GM18951 (cell line): Measurements from ENCODE around the gene ADIPOR2.

Experiments
- POLR2A ChIP-seq: IDR thresholded peaks from 4 replicates; pipeline ENCODE4 v1.6.1; 2011; ENCODE audit warnings: mild to moderate bottlenecking; ENCODE audit not compliant: insufficient read length, insufficient read depth; ENCODE audit errors: extremely low read depth
- in situ Hi-C: fragments of 300-500 bp; cut with MboI; formaldehyde crosslinking; loops from one replicate; pipeline ENCODE4 v1.12.0; 2022; ENCODE audit warnings: low sequenced_read_pairs, mixed read lengths, inconsistent platforms; ENCODE audit not compliant: unreplicated experiment

Gene ADIPOR2

DNA sequence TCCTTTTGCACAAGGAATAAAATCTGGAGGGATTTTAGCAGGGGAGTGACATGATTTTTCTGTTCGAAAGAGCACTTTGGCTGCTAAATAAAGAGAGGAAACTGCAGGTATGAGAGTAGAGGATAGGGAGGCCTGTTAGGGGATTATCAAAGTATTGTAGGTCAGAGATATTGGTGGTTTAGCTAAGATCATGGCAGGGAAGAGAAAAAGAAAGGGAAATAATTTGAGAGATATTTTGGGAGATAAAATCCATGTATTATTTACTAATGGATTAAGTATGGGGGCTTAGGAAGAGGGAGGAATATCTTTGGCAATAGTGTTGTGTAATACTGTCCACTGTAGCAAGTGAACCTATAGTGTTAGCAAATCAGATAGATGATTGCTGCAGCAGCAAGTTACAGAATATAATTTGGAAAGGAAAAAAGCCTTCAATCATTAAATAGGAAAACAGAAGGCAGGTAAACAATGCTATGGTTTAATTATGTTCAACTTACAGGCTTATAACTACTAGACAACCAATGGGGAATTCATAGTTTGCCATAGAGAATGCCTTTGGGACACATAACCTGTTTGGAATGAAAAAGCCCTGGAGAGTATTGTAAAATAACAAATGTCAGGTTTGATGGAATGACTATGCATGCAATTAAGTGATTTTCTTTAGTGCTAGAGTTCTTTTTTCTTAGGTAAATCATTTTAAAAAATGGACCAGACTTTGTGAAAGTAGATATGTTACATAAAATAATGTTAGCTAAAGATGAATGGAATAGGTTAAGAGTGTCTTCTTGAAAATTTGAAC, 50.5 kb downstream of the ADIPOR2 start:
- TF ChIP-seq POLR2A: no peak
- in situ Hi-C loops: no loop called here

DNA sequence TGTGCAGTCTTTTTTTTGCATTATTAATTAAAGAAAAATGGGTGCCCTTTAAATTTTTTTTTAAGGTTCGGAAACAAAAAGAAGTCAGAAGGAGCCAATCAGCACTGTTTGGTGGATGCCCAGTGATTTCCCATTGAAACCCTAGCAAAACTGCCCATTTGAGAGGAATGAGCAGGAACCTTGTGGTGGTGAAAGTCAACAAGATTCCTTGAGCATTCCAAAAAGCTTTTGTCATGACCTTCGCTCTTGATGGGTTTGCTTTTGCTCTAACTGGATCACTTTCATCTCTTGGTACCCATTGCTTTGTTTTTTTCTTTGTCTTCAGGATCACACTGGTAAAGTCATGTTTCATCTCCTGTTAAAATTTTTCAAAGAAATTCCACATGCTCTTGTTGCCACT, 54.1 kb downstream of the ADIPOR2 start:
- in situ Hi-C loops: no loop called here
- no peak for TF ChIP-seq POLR2A

DNA sequence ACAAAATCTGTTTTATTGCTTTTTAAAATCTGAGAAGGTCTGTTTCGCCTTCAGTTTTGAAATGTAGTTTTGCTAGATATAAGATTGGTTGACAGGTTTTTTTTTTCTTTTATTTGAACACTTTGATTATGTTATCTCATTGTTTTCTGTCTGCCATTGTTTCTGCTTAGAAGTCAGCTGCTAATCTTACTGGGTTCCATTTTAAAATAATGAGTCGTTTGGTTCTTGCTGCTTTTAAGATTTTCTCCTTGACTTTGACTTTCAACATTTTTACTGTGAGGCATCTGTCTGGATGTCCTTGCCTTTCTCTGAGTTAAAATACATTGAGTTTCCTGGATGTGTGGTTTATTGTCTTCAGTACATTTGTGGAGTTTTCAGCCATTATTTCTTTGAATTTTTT, 56.7 kb downstream of the ADIPOR2 start:
- no peak for TF ChIP-seq POLR2A
- in situ Hi-C loops: no loop called here

DNA sequence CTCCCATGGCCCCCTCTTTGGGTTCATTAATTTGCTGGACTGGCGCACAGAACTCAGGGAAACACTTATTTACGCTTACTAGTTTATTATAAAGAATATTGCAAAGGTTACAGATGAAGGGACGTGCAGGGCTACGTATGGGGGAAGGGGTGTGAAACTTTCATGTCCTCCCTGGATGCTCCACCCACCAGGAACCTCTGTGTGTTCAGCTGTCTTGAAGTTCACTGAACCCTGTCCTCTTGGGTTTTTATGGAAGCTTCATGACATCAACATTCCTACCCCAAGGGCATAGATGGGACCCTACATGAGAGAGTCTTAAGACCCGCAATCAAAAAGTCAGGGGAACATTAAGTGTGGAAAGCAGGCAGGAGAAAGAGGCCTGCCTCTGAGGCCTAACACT, 58.1 kb downstream of the ADIPOR2 start:
- TF ChIP-seq POLR2A: no peak
- in situ Hi-C loops: no loop called here

DNA sequence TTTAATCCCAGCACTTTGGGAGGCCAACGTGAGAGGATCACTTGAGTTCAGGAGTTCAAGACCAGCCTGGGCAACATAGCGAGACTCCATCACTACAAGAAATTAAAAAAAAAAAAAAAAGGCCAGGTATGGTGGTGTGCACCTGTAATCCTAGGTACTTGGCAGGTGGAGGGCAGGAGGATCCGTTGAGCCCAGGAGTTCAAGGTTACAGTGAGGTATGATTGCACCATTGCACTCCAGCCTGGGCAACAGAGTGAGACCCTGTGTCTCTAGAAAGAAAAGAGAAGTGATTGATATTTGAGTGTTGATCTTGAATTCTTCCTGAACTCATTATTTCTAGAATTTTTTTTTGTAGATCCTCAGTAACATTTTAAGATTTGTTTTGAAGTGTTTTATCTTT, 59.4 kb downstream of the ADIPOR2 start:
- in situ Hi-C loops: no loop called here
- no peak for TF ChIP-seq POLR2A

DNA sequence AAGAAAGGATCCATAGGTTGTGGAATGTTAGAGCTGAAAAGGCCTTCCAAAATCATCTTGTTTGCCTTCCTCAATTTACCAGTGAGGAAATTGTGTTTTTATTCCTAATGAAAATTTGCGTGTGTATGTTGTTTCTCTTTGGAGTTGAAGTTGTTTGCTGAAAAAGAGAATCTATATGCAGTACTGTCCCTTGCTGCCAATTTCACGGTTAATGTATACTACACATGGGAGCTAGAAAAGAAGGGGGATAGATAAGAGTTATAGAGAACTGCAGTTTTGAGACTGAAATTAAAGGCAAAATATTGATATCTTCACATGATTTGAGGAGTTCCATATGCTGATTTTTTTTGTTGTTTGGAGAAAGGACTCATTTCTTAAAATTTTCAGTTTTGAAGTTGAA, 67.5 kb downstream of the ADIPOR2 start:
- in situ Hi-C loops: no loop called here
- no peak for TF ChIP-seq POLR2A

DNA sequence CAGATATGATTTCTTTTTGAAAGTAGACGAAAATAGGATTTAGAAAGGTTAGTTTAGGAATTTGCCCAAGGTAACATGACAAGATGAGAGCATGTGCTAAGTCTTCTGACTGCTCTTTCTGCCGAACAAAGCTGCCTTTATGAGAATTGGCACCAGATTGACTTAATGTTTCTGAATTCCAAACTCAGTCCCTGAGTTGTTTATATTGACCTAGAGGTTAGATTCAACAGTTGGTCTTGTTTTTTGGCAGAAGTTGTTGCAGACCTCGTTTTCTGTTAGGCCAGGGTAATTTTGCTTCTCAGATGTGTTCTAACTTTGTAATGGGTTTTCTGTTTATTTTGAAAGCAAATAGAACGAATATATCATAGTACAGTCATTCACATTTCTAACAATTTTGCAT, 68.0 kb downstream of the ADIPOR2 start:
- in situ Hi-C loops: no loop called here
- TF ChIP-seq POLR2A: no peak

DNA sequence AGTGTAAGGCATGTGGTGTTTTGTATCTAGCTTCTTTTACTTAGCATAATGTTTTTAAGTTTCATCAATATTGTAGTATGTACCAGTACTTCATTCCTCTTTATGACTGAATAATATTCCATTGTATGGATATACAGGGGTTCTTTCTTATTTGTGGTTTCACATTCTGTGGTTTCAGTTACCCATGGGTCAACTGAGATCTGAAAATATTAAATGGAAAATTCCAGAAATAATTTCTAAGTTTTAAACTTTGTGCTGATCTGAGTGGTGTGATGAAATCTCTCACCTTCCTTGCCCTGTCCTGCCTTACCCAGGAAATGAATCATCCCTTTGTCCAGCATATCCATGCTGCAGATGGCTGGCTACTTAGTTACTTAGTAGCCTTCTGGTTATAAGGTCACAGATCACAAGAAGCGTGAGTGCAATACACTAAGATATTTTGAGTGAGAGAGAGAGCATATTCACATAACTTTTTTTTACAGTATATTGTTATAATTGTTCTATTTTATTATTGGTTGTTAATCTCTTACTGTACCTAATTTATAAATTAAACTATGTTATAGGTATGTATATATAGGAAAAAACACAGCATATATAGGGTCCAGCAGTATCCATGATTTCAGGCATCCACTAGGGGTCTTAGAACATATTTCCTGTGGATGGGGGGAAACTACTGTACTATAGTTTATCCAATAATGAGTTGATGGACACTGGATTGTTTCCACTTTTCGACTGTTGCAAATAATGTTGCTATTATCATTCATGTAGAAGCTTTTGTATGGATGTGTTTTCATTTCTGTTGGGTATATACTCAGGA, 69.9 kb downstream of the ADIPOR2 start:
- in situ Hi-C loops: no loop called here
- TF ChIP-seq POLR2A: no peak

DNA sequence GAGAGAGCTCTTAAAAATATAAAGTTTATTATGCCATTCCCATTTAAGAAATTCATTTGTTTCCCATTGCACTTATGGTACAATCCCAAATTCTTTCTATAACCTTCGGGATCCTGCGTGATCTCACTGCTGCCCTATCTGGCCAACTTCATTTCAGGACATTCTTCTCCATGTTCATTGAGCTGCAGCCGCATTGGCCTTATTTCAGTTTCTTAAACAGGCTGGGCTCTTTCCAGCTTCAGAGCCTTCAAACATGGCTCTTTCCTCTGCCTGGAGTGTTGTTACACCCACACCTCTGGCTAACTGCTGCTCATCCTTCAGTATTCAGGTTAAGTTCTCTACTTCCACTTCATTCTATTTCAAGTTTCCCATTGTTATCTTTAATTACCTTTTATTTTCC, 71.0 kb downstream of the ADIPOR2 start:
- TF ChIP-seq POLR2A: no peak
- in situ Hi-C loops: no loop called here

DNA sequence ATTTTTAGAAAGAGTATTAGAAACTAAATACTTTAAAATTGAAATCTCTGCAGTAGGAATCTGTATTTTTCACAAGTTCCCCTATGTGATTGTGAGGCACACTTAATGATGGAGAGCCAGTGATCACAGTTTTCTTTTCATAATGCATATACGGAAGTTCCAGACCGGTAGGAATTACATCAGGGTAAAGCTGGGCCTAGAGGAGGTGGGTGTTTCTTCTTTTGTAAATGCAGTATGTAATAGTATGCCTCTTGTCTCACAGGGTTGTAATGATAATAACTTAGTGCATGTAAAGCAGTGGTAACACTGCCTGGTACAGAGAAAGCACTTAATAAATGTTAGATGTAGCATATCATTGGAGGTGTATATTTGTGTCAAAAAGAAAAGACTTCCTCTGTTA, 72.3 kb downstream of the ADIPOR2 start:
- no peak for TF ChIP-seq POLR2A
- in situ Hi-C loops: no loop called here

DNA sequence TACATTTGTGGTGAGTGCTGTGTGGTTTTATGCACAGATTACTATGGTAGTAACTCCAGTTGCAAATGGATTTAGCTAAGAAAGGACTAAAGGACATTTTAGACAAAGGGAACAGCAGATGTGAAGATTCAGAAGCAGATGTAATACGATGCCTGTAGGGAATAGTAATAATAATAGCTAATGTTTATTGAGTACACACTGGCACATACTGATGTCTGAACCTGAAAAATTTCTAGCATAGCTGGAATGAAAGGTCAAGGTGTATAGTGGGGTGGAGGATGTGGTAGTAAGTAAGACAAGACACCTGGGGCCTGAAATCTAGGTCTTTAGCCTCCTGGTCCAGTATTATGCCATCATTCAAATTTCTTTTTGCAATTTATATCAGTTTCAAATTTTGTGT, 75.2 kb downstream of the ADIPOR2 start:
- TF ChIP-seq POLR2A: no peak
- in situ Hi-C loops: no loop called here

DNA sequence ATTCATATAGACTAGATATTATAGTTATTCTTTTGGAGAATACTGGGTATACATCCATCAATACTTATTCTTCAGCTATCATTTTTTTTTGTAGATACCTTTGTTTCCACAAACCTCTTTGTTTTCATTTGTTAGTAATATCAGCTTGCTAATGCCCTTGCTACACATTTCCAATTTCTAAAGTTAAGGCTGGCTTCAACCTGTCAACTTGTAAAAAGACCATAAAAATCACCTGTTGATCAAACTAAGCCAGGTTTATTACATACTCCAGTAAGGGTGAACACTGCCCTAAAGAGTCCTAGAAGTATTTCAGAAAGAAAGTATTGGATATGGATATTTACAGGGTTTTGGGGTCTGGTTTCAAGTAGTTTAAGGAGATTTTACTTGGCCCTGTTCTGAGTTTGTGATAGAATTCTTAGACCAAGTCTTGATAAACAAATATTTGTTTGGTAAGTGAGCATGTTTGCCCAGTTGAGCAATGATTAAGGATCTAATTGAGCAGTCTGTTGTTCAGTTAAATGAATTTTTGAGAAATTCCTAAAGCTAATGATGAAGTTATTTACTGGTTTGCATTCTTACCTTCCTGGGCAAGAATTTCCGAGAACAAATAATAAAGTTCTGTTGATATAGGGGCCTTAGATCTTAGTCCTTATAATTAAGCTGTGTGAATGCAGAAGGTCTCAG, 76.7 kb downstream of the ADIPOR2 start:
- TF ChIP-seq POLR2A: no peak
- in situ Hi-C loops: no loop called here

DNA sequence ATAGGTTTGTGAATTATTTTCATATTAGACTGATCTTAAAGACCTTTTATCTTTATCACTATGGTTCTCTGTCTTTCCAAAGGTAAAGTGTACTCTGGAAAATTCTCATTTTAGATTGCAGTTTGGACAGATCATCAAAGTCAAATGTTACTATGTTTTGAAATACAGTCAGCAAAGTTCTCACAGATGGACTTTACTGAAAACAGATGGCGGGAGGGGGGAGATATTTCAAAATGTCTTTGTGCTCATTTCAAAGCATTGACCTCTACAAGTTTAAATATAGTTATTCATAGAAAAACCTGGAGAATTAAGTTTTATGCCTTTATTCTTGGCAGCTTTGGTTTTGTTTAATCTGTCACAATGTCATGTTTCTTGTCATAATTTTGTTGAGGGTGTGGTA, 77.7 kb downstream of the ADIPOR2 start:
- in situ Hi-C loops: no loop called here
- no peak for TF ChIP-seq POLR2A
